NB4 (cell line): ENCODE data around the gene TMEM223.

Experiments used
- DNase-seq: peaks from one replicate; pipeline ENCODE4 v3.0.0; 2010; ENCODE audit warnings: low read depth
- H3K4me3 ChIP-seq: one replicate; pipeline ENCODE4 v1.5.1; 2011; ENCODE audit warnings: mild to moderate bottlenecking, low read depth, low read length, moderate library complexity
- CTCF ChIP-seq: IDR thresholded peaks from one replicate; pipeline ENCODE4 v1.5.1; 2012; ENCODE audit warnings: low read depth, low read length
- MAX ChIP-seq: IDR thresholded peaks from 2 replicates; pipeline ENCODE4 v1.6.1; 2011; ENCODE audit warnings: low read depth, low read length
- MYC ChIP-seq: IDR thresholded peaks from 2 replicates; pipeline ENCODE4 v1.6.1; 2011; ENCODE audit warnings: low read depth, low read length
- POLR2A ChIP-seq: IDR thresholded peaks from 2 replicates; pipeline ENCODE4 v1.6.1; 2011; ENCODE audit warnings: mild to moderate bottlenecking; ENCODE audit not compliant: insufficient read length; ENCODE audit errors: extremely low read depth

The TMEM223 gene

GRCh38 chr11:62792202-62792575, 383 bp upstream of the TMEM223 start:
- no peak for TF ChIP-seq MYC
- TF ChIP-seq CTCF: no peak
- TF ChIP-seq POLR2A: no peak
- no peak for TF ChIP-seq MAX
- peak; percentile 43 for DNase-seq
- H3K4me3 ChIP-seq: peak overlapping the region; percentile 12

GRCh38 chr11:62789576-62789975, 2.2 kb downstream of the TMEM223 start:
- TF ChIP-seq CTCF (no peak), MYC (no peak), MAX (no peak), POLR2A (no peak)

GRCh38 chr11:62788991-62789390, 2.8 kb downstream of the TMEM223 start:
- TF ChIP-seq CTCF (no peak), MYC (no peak), MAX (no peak)
- DNase-seq: no peak
- peak overlapping the region; percentile 9 for H3K4me3 ChIP-seq

More at GRCh38 chr11:62789576-62789975, 2.2 kb downstream of the TMEM223 start:
- H3K4me3 ChIP-seq: no peak overlapping the region
- DNase-seq: no peak

GRCh38 chr11:62787005-62787759, 4.6 kb downstream of the TMEM223 start, which contains the start of gene TMEM179B:
TMEM179B (plus strand) TSS chr11:62787402; CDS start chr11:62787432, 30 bp downstream.
- DNase-seq: peak; percentile 100
- peak within 1 kb of the TSS; percentile 99 for H3K4me3 ChIP-seq
- TF ChIP-seq CTCF (peak; percentile 69), POLR2A (peak; percentile 99), MAX (peak; percentile 76), MYC (no peak; the same call in none of the 2 replicates)

- DNase-seq: peak; percentile 92
- TF ChIP-seq CTCF (peak; percentile 99), POLR2A (no peak), MYC (peak; percentile 85), MAX (peak; percentile 71)
- peak overlapping the region; percentile 99 for H3K4me3 ChIP-seq
Measured at GRCh38 chr11:62786318-62787004, 5.3 kb downstream of the TMEM223 start.
